MCF 10A (cell line): ENCODE results near the gene GPN2. TPM values are rescaled to one million over a fixed set of nuclear protein-coding genes. Genes with fewer than 3 reads are reported as not detected.
"Not testable (repeated sequence)": the region's sequence is repeated elsewhere in the genome, so short reads cannot be mapped to it uniquely, and the experiment has no call there.

Source experiments
- BruUV-seq: library from RNA; stranded (reverse); fragments of 400-500 nt; replicated peaks from 2 replicates; lab custom pipeline; 2021; lab: Mats Ljungman, UMichigan
- CTCF ChIA-PET: fragments of 300-600 bp; sonication (Branson Sonifier 250); formaldehyde crosslinking; extraction: SDS; loops from one replicate; lab custom pipeline; 2021; ENCODE audit warnings: antibody characterized with exemption, inconsistent platforms; lab: Yijun Ruan, JAX
- POLR2A ChIA-PET: fragments of 300-600, 350-650 bp; sonication (Branson Sonifier 250); formaldehyde crosslinking; extraction: SDS; loops from one replicate; lab custom pipeline; 2020; ENCODE audit warnings: antibody characterized with exemption, inconsistent platforms; lab: Yijun Ruan, JAX
- DNase-seq: peaks from one replicate; pipeline ENCODE4 v3.0.0-alpha.2; 2018; ENCODE audit not compliant: unreplicated experiment
- H3K27ac Mint-ChIP-seq: one replicate; pipeline ENCODE4 v1.8.0; 2022; ENCODE audit warnings: mild to moderate bottlenecking, low read depth, mixed read lengths; ENCODE audit not compliant: unreplicated experiment
- H3K27me3 Mint-ChIP-seq: one replicate; pipeline ENCODE4 v1.8.0; 2022; ENCODE audit warnings: mixed read lengths; ENCODE audit not compliant: insufficient read depth, unreplicated experiment
- H3K36me3 Mint-ChIP-seq: one replicate; pipeline ENCODE4 v1.8.0; 2022; ENCODE audit warnings: mild to moderate bottlenecking, moderate library complexity, mixed read lengths; ENCODE audit not compliant: insufficient read depth, unreplicated experiment
- H3K4me1 Mint-ChIP-seq: one replicate; pipeline ENCODE4 v1.8.0; 2022; ENCODE audit warnings: mixed read lengths; ENCODE audit not compliant: insufficient read depth, unreplicated experiment
- H3K4me3 Mint-ChIP-seq: one replicate; pipeline ENCODE4 v1.8.0; 2022; ENCODE audit warnings: mild to moderate bottlenecking, moderate library complexity, mixed read lengths; ENCODE audit not compliant: unreplicated experiment
- H3K9me3 Mint-ChIP-seq: one replicate; pipeline ENCODE4 v1.8.0; 2022; ENCODE audit warnings: mixed read lengths; ENCODE audit not compliant: unreplicated experiment
- intact Hi-C: fragments of 100-400 bp; cut with micrococcal nuclease; formaldehyde crosslinking; loops from 2 replicates; pipeline ENCODE4 v1.14.1; 2022
- total RNA-seq: library from RNA; stranded (reverse); gene quantifications from 2 replicates; pipeline ENCODE4 v1.2.3, GENCODE V29; 2022
- TF ChIP-seq, protein P1 (sequence below): fragments of 200-600 bp; IDR thresholded peaks from one replicate; pipeline ENCODE4 v1.8.0; 2022; ENCODE audit warnings: antibody characterized with exemption, mild to moderate bottlenecking; ENCODE audit not compliant: unreplicated experiment

Gene GPN2
- total RNA-seq, 1 experiment from 2014 or later, result 39.7 TPM

GRCh38 chr1:26848499-26848898, 41.6 kb downstream of the GPN2 start:
- Mint-ChIP-seq H3K9me3 (no peaks in the 10 kb centered on the region), H3K27me3 (no peaks in the 10 kb centered on the region), H3K27ac (peak overlapping the region; percentile 88), H3K4me3 (no peak overlapping the region), H3K4me1 (peaks cover 26% of the 10 kb centered on the region), H3K36me3 (peaks cover 73% of the 10 kb centered on the region)
- intact Hi-C loops, result loop anchor here (2.0 kb wide), 1 partner anchor 16 kb away; no protein-coding TSS in a partner anchor
- POLR2A ChIA-PET, result interaction anchor here (0.7 to 5.8 kb wide), 10 partner anchors 13 to 348 kb away, joined by 3 to 131 read pairs (median 4); partner anchors contain the start of genes GPN2, SFN and TENT5B
- BruUV-seq, result no TSS peak
- TF ChIP-seq, protein P1, sequence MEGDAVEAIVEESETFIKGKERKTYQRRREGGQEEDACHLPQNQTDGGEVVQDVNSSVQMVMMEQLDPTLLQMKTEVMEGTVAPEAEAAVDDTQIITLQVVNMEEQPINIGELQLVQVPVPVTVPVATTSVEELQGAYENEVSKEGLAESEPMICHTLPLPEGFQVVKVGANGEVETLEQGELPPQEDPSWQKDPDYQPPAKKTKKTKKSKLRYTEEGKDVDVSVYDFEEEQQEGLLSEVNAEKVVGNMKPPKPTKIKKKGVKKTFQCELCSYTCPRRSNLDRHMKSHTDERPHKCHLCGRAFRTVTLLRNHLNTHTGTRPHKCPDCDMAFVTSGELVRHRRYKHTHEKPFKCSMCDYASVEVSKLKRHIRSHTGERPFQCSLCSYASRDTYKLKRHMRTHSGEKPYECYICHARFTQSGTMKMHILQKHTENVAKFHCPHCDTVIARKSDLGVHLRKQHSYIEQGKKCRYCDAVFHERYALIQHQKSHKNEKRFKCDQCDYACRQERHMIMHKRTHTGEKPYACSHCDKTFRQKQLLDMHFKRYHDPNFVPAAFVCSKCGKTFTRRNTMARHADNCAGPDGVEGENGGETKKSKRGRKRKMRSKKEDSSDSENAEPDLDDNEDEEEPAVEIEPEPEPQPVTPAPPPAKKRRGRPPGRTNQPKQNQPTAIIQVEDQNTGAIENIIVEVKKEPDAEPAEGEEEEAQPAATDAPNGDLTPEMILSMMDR, result no peak
- no peak for DNase-seq
- CTCF ChIA-PET, result interaction anchor here (0.6 to 2.8 kb wide), 16 partner anchors 9 to 1116 kb away, joined by 3 to 23 read pairs (median 4); partner anchors contain the start of gene GPN2

DNA sequence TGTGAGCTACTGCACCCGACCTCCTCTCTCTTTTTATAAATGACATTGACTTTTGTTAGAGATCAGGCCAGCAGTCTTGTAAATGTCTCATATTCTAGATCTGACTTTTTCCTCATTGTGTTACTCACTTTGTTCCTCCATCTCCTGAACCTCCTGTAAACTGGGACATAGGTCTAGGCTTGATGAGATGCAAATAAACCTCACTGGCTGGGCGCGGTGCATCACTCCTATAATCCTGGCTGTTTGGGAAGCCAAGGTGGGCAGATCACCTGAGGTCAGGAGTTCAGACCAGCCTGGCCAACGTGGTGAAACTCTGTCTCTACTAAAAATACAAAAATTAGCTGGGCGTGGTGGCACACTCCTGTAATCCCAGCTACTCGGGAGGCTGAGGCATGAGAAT, 42.3 kb downstream of the GPN2 start:
- peaks cover 26% of the 10 kb centered on the region for H3K4me1 Mint-ChIP-seq
- H3K9me3 Mint-ChIP-seq, H3K27me3 Mint-ChIP-seq, BruUV-seq, DNase-seq, H3K4me3 Mint-ChIP-seq: not testable (repeated sequence)
- intact Hi-C loops, result loop anchor here (2.0 kb wide), 1 partner anchor 17 kb away; no protein-coding TSS in a partner anchor
- H3K36me3 Mint-ChIP-seq, result peaks cover 67% of the 10 kb centered on the region
- CTCF ChIA-PET, result interaction anchor here (0.6 to 2.3 kb wide), 9 partner anchors 8 to 1116 kb away, joined by 3 to 23 read pairs (median 4); no protein-coding TSS in a partner anchor
- POLR2A ChIA-PET, result interaction anchor here (5.8 kb wide), 1 partner anchor 14 kb away, joined by 131 read pairs; the partner anchor contains the start of gene SFN
- H3K27ac Mint-ChIP-seq, result peak overlapping the region; percentile 77

DNA sequence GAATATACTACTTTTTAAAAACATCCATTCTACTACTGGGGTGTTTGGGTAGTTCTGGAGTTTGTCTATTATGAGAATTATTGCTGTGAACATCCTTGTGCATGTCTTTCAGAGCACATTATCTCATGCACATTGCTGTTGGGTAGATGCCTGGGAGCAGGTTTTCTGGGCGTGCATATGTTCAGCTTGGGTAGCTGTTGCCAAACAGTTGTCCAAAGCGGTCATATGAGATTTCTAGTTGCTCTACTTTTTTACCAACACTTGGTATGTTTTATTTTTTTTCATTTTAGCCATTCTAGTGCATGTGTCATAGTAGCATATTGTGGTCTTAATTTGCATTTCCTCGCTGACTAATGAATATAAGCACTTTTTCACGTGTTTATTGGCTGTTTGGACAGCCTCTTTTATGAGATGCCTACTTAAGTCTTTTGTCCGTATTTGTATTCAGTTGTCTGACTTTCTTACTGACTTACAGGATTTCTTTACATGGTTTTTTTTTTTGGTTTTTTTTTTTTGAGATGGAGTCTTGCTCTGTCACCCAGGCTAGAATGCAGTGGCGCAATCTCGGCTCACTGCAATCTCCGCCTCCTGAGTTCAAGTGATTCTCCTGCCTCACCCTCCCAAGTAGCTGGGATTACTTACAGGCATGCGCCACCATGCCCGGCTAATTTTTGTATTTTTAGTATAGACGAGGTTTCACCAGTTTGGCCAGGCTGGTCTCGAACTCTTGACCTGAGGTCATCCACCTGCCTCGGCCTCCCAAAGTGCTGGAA, 45.5 kb downstream of the GPN2 start:
- intact Hi-C loops, result no loop called here
- Mint-ChIP-seq H3K4me1 (peaks cover 21% of the 10 kb centered on the region), H3K9me3 (no peaks in the 10 kb centered on the region), H3K27ac (no peak overlapping the region), H3K4me3 (no peak overlapping the region), H3K36me3 (peaks cover 57% of the 10 kb centered on the region), H3K27me3 (no peaks in the 10 kb centered on the region)
- no TSS peak for BruUV-seq
- TF ChIP-seq, protein P1, result no peak
- no peak for DNase-seq
- POLR2A ChIA-PET, result interaction anchor here (0.7 to 1.2 kb wide), 3 partner anchors 18 to 151 kb away, joined by 3 read pairs; partner anchors contain the start of genes NUDC and ZDHHC18
- CTCF ChIA-PET, result interaction anchor here (0.5 kb wide), 1 partner anchor 17 kb away, joined by 5 read pairs; no protein-coding TSS in a partner anchor

DNA sequence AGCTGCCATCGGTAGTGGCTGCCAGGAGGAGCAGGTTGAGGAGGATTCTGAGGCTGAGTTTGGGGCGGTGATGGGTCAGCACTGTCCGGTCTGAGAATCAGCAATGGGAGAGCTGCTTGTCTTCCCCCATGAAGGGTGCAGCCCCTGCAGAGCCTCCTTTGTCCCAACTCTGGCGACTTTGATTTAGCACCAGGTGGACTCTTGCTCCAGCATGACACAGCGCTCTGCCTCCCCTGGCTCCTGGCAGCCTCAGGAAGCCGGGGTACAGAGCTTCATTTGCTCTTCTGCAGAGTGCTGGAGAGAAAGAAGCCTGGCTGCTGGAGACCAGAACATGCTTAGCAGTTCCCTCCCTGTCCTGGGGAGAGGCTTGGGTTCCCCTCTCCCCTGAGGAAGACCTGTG, 50.3 kb downstream of the GPN2 start:
- ChIA-PET POLR2A (interaction anchor here (0.8 kb wide), 1 partner anchor 18 kb away, joined by 3 read pairs; no protein-coding TSS in a partner anchor), CTCF (interaction anchor here (1.5 kb wide), 1 partner anchor 9 kb away, joined by 4 read pairs; no protein-coding TSS in a partner anchor)
- Mint-ChIP-seq H3K36me3 (peaks cover 40% of the 10 kb centered on the region), H3K27ac (no peak overlapping the region), H3K9me3 (no peaks in the 10 kb centered on the region), H3K4me3 (no peak overlapping the region), H3K27me3 (no peaks in the 10 kb centered on the region), H3K4me1 (no peaks in the 10 kb centered on the region)
- no peak for DNase-seq
- intact Hi-C loops, result no loop called here
- TF ChIP-seq, protein P1, result no peak
- no TSS peak for BruUV-seq
